ENCODE data around the gene PIP5K1B. TPM values are rescaled to one million over a fixed set of nuclear protein-coding genes. Genes with fewer than 3 reads are reported as not detected.

PIP5K1B gene
- total RNA-seq, 4 donors from 2014 or later: 1.2 to 2.6 (median 2.0) TPM

DNA sequence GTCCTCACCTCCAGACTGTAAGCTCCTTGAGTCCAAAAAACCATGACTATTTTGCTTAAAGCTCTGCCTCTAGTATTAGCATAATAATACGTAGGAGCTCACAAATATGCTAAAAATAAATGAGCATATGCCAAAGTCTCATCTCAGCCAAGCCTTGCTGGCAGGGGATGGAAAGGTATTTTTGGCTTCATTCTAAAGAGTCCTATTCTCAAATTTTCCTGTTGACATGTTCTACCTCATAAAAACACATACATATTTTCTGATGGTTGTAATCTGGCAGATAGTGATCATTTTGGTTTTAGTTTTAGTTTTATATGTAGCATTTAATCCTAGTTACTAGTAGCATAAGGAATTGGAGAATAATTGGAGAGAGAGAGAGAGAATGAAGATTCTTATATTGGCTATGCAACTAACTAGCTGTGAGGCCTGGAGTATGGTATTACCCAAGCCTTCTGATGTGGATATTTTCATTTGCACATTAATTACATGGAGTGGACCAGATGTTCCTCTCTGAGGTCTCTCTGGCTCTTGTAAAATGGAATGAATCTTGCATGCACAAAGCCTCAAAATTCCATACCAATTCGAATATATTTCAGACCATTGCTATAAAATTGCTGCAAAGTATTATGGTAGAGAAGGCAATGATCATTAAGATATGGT is 55.8 kb downstream of the PIP5K1B start:
- intact Hi-C loops (cut with DNase I; ENCODE audit: low total_unique reads) (no loop called here), in situ Hi-C loops (cut with MboI; ENCODE audit: low sequenced_read_pairs in 4 of 4) (no loop called here)
- Histone ChIP-seq H3K36me3 (no peaks in the 10 kb centered on the region), H3K9me3 (no peaks in the 10 kb centered on the region), H3K4me1 (no peaks in the 10 kb centered on the region), H3K27ac (no peak overlapping the region), H3K27me3 (no peaks in the 10 kb centered on the region), H3K4me3 (no peak overlapping the region)
- DNase-seq (no peak), ATAC-seq (no peak)
- TF ChIP-seq POLR2A (IDR thresholded peaks at IDR 0.05) (no peak), CTCF (IDR thresholded peaks at IDR 0.05 in 4 of 5, conservative IDR thresholded peaks at IDR 0.05 in 1 of 5) (no peak)

- intact Hi-C loops (cut with DNase I; ENCODE audit: low total_unique reads) (no loop called here), in situ Hi-C loops (cut with MboI; ENCODE audit: low sequenced_read_pairs in 4 of 4) (no loop called here)
- no peaks in the 10 kb centered on the region for H3K9me3 ChIP-seq
- ATAC-seq (no peak), DNase-seq (no peak)
- no peaks in the 10 kb centered on the region for H3K4me1 ChIP-seq
- H3K36me3 ChIP-seq: no peaks in the 10 kb centered on the region
- H3K4me3 ChIP-seq: no peak overlapping the region
- TF ChIP-seq POLR2A (IDR thresholded peaks at IDR 0.05) (no peak), CTCF (IDR thresholded peaks at IDR 0.05 in 4 of 5, conservative IDR thresholded peaks at IDR 0.05 in 1 of 5) (no peak)
- no peaks in the 10 kb centered on the region for H3K27me3 ChIP-seq
- H3K27ac ChIP-seq: no peak overlapping the region
Observed at GRCh38 chr9:68762570-68762969, 57.5 kb downstream of the PIP5K1B start.

GRCh38 chr9:68763104-68763503 is 58.1 kb downstream of the PIP5K1B start:
- ATAC-seq: no peak
- Histone ChIP-seq H3K4me1 (no peaks in the 10 kb centered on the region), H3K27me3 (no peaks in the 10 kb centered on the region), H3K4me3 (no peak overlapping the region), H3K27ac (no peak overlapping the region), H3K36me3 (no peaks in the 10 kb centered on the region), H3K9me3 (no peaks in the 10 kb centered on the region)
- intact Hi-C loops (cut with DNase I; ENCODE audit: low total_unique reads) (no loop called here), in situ Hi-C loops (cut with MboI; ENCODE audit: low sequenced_read_pairs in 4 of 4) (no loop called here)
- TF ChIP-seq POLR2A (IDR thresholded peaks at IDR 0.05) (no peak), CTCF (IDR thresholded peaks at IDR 0.05 in 4 of 5, conservative IDR thresholded peaks at IDR 0.05 in 1 of 5) (no peak)
- no peak for DNase-seq

DNA sequence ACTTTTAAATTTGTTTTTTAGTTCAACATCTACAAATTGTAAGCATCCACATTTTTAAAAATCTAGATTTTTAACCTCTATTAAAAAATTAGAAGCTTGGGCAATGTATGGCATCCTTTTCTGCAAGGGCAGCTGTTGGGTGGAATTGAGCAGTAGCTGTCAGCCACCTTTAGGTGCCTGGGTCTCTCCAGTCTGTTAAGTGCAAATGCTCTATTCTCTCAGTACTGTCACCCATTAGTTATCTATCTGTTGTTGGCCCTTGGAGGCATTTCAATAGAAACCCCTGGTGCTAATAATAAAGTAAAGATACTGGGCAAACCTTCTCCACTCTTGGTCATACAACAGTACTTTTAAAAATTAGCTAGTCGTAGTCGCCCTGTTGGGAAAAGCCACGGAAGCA is 63.6 kb downstream of the PIP5K1B start:
- H3K4me1 ChIP-seq: no peaks in the 10 kb centered on the region
- no peak overlapping the region for H3K27ac ChIP-seq
- H3K4me3 ChIP-seq: no peak overlapping the region
- H3K36me3 ChIP-seq: no peaks in the 10 kb centered on the region
- no peaks in the 10 kb centered on the region for H3K27me3 ChIP-seq
- no peak for DNase-seq
- no peak for ATAC-seq
- TF ChIP-seq CTCF (IDR thresholded peaks at IDR 0.05 in 4 of 5, conservative IDR thresholded peaks at IDR 0.05 in 1 of 5) (no peak), POLR2A (IDR thresholded peaks at IDR 0.05) (no peak)
- in situ Hi-C loops (cut with MboI; ENCODE audit: low sequenced_read_pairs in 4 of 4) (no loop called here), intact Hi-C loops (cut with DNase I; ENCODE audit: low total_unique reads) (no loop called here)
- H3K9me3 ChIP-seq: no peaks in the 10 kb centered on the region

GRCh38 chr9:68769852-68770251 is 64.8 kb downstream of the PIP5K1B start:
- ATAC-seq: no peak
- no peaks in the 10 kb centered on the region for H3K9me3 ChIP-seq
- DNase-seq: no peak
- TF ChIP-seq POLR2A (IDR thresholded peaks at IDR 0.05) (no peak), CTCF (IDR thresholded peaks at IDR 0.05 in 4 of 5, conservative IDR thresholded peaks at IDR 0.05 in 1 of 5) (no peak)
- H3K4me3 ChIP-seq: no peak overlapping the region
- H3K4me1 ChIP-seq: peaks cover 0 to 1% of the 10 kb centered on the region in 2 donors
- H3K27ac ChIP-seq: no peak overlapping the region
- in situ Hi-C loops (cut with MboI; ENCODE audit: low sequenced_read_pairs in 4 of 4) (no loop called here), intact Hi-C loops (cut with DNase I; ENCODE audit: low total_unique reads) (no loop called here)
- H3K27me3 ChIP-seq: no peaks in the 10 kb centered on the region
- H3K36me3 ChIP-seq: no peaks in the 10 kb centered on the region
